Measurements from ENCODE around the gene TIMMDC1.

The TIMMDC1 gene

GRCh38 chr3:119498186-119499011, at the start of gene TIMMDC1:
TSS of gene TIMMDC1 (plus strand) at chr3:119498547. CDS start at chr3:119498734, 187 bp downstream.
- H3K4me3 ChIP-seq (ENCODE audit: low read depth, low read length): peak within 1 kb of the TSS; percentile 99
- peak; percentile 84 for DNase-seq (ENCODE audit: low read depth)

DNA sequence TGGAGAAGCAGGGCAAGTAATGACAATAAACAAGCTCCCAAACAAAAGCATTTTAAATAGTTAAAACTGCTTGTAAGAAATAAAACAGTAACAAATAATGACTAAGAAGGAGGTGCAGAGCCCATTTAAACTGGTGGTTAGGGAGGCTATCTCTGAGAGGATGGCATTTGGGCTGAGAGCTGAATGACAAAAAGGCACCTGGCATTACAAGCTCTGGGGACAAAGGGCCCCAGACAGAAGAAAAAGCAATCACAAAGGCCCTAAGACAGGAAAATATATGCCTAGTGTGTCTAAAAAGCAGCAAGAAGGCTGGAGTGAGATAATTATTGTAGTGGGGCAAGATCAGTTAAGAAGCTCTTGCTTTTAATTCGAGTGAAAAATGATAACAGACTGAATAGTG, 44.5 kb upstream of the TIMMDC1 start:
- H3K4me3 ChIP-seq (ENCODE audit: low read depth, low read length): no peak overlapping the region
- no peak for DNase-seq (ENCODE audit: low read depth)

- no peak for DNase-seq (ENCODE audit: low read depth)
- H3K4me3 ChIP-seq (ENCODE audit: low read depth, low read length): no peak overlapping the region
Measured at GRCh38 chr3:119456469-119456868, 41.9 kb upstream of the TIMMDC1 start.

DNA sequence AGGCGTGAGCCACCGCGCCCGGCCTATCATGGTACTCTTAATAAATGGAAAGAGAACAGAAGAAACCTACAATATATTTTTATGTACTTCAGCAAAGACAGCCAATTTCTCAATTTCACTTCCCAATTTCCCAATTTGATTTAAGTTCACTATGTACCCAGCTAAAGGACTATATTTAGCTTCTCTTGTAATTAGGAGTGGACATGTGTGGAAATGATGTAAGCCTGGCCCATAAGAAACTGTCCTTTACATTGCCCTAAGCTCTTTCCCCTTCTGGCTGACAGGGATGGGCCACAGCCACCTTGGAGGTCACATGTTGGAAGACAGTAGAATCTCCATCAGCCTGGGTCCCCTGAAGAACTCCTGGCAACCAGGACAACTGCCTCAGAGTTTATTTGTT, 41.1 kb upstream of the TIMMDC1 start:
- DNase-seq (ENCODE audit: low read depth): no peak
- H3K4me3 ChIP-seq (ENCODE audit: low read depth, low read length): no peak overlapping the region

GRCh38 chr3:119463171-119464169, 34.9 kb upstream of the TIMMDC1 start, which contains the start of gene TMEM39A:
TSS of gene TMEM39A (minus strand) at chr3:119463615. CDS start at chr3:119462074, 1,541 bp downstream.
- peak within 1 kb of the TSS; percentile 100 for H3K4me3 ChIP-seq (ENCODE audit: low read depth, low read length)
- peak; percentile 94 for DNase-seq (ENCODE audit: low read depth)

GRCh38 chr3:119468041-119468440, 30.3 kb upstream of the TIMMDC1 start:
- no peak for DNase-seq (ENCODE audit: low read depth)

GRCh38 chr3:119469418-119470189, 28.7 kb upstream of the TIMMDC1 start:
- DNase-seq (ENCODE audit: low read depth): no peak
- peak overlapping the region; percentile 83 for H3K4me3 ChIP-seq (ENCODE audit: low read depth, low read length)

More at GRCh38 chr3:119468041-119468440, 30.3 kb upstream of the TIMMDC1 start:
- peak overlapping the region; percentile 83 for H3K4me3 ChIP-seq (ENCODE audit: low read depth, low read length)

DNA sequence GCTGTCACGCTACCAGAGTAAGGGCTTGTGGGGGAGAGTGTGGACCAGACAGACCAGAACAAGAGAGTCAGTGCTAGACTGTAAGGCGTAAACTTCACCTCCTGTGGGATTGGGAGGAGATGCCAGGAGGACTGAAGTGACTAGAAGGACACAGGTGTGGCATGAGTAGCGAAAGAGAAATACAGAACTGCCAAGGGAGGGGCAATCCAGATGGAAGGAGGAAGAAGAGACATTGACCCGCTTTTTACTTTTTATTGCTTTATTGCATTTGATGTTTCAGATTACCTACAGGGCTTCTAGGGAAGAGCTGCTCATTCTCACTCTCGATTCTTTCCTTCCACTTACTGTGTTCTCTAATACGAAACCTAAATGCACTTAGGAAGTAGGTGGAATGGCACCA, 27.5 kb upstream of the TIMMDC1 start:
- no peak for DNase-seq (ENCODE audit: low read depth)

GRCh38 chr3:119481079-119481478, 17.3 kb upstream of the TIMMDC1 start:
- DNase-seq (ENCODE audit: low read depth): no peak
- no peak overlapping the region for H3K4me3 ChIP-seq (ENCODE audit: low read depth, low read length)

More for the DNA sequence above, 27.5 kb upstream of the TIMMDC1 start:
- no peak overlapping the region for H3K4me3 ChIP-seq (ENCODE audit: low read depth, low read length)

- no peak for DNase-seq (ENCODE audit: low read depth)
- no peak overlapping the region for H3K4me3 ChIP-seq (ENCODE audit: low read depth, low read length)
Measured at GRCh38 chr3:119483101-119483500, 15.2 kb upstream of the TIMMDC1 start.

GRCh38 chr3:119485563-119485962, 12.8 kb upstream of the TIMMDC1 start:
- H3K4me3 ChIP-seq (ENCODE audit: low read depth, low read length): no peak overlapping the region
- DNase-seq (ENCODE audit: low read depth): no peak

GRCh38 chr3:119490153-119490552, 8.2 kb upstream of the TIMMDC1 start:
- DNase-seq (ENCODE audit: low read depth): no peak
- no peak overlapping the region for H3K4me3 ChIP-seq (ENCODE audit: low read depth, low read length)

- no peak for DNase-seq (ENCODE audit: low read depth)
- no peak overlapping the region for H3K4me3 ChIP-seq (ENCODE audit: low read depth, low read length)
Measured at GRCh38 chr3:119492128-119492527, 6.2 kb upstream of the TIMMDC1 start.

DNA sequence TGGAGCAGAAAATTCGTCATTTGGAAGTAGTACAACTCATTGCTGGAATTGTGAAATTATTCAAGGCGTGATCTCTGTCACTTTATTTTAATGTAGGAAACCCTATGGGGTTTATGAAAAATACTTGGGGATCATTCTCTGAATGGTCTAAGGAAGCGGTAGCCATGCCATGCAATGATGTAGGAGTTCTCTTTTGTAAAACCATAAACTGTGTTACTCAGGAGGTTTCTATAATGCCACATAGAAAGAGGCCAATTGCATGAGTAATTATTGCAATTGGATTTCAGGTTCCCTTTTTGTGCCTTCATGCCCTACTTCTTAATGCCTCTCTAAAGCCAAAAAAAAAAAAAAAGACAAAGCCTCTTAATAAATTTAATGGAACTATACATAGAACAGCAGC, 5.5 kb upstream of the TIMMDC1 start:
- no peak overlapping the region for H3K4me3 ChIP-seq (ENCODE audit: low read depth, low read length)

DNA sequence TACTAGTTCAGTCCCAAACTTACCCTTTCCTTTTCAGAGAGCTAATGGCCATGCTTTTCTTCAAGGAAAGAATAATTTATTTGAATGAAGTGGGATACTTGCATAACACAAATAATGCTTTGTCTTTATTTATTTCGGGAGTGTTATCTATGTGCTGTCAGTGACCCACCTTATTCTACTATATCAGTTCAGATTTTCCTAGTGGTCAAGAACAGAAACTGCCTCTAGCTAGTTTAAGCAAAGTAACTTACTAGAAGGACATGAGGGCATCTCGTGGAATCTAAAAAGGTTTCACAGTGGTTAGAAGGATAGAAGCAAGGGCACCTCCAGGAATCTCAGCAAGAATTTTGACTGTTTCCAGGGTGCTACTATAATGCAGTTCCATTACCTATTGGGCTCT, 3.8 kb upstream of the TIMMDC1 start:
- DNase-seq (ENCODE audit: low read depth): no peak
- no peak overlapping the region for H3K4me3 ChIP-seq (ENCODE audit: low read depth, low read length)

More for the DNA sequence above, 5.5 kb upstream of the TIMMDC1 start:
- no peak for DNase-seq (ENCODE audit: low read depth)

DNA sequence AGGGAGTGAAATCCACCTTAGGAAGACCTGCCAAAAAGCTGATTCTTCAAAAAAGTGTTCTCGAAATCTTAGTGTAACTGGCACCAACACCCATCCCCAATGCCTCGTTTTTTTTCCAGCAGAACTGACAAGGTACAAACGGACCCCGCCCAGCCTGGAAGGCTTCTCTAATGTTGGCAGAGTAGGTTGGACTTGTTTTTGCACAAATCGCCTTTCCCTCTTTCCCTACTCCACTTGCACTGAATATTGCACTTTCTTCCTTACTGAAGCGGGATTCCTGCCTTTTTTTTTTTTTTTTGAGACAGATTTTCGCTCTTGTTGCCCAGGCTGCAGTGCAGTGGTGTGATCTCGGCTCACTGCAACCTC, 544 bp upstream of the TIMMDC1 start:
- DNase-seq (ENCODE audit: low read depth): no peak
- H3K4me3 ChIP-seq (ENCODE audit: low read depth, low read length): peak overlapping the region; percentile 99

DNA sequence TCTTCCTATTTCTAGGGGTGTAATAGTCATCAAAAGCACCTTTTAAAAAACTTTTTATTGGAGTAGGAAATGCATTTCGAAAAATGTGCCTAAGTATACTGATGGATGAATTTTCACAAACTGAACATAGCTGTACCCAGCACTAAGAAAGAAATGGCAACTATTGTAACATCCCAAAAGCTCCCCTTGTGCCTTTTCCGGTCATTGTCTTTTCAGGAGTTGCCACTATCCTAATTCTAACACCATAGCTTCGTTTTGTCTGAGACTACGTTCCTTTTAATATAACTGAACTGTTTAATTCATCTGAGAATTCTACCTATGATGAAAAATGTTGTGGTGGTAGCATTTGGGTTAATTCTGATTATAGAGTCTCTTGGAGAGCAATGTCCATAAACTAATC, 1.9 kb downstream of the TIMMDC1 start:
- DNase-seq (ENCODE audit: low read depth): no peak
- H3K4me3 ChIP-seq (ENCODE audit: low read depth, low read length): no peak overlapping the region

DNA sequence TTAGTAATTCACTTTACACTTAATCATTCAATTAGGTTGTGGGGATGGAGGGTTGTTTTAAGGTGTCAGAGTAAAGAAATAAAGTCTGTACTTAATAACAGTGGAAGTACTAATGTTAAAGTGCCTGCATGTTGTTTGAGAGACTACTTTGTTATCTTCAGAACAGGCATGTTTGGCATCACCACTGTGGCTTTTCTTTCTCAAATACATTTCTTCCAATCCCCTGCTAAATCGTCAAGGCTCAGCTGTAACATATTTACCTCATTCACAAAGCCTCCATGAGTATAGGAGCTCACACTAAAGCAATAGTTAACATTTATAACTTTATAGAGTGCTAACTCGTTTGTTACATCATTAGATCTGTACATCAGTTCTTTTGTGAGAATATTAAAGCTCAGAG, 2.6 kb downstream of the TIMMDC1 start:
- H3K4me3 ChIP-seq (ENCODE audit: low read depth, low read length): no peak overlapping the region

GRCh38 chr3:119506631-119507030, 8.3 kb downstream of the TIMMDC1 start:
- no peak for DNase-seq (ENCODE audit: low read depth)
- H3K4me3 ChIP-seq (ENCODE audit: low read depth, low read length): no peak overlapping the region

More for the DNA sequence above, 2.6 kb downstream of the TIMMDC1 start:
- DNase-seq (ENCODE audit: low read depth): no peak

Measured in skeletal muscle cell (primary cell).